Activated T-cell treated with anti-CD3 and anti-CD28 coated beads, Interleukin-2, amount 50 U/mL, for 4 hours (primary cell): ENCODE results near the gene TNNC2. TPM values are rescaled to one million over a fixed set of nuclear protein-coding genes. Genes with fewer than 3 reads are reported as not detected.
"Not testable (repeated sequence)": the region's sequence is repeated elsewhere in the genome, so short reads cannot be mapped to it uniquely, and the experiment has no call there.

Experiments used
- ATAC-seq, 2 donors: fragments of 200-7000 bp; cut with Tn5 transposase; one replicate each; pipeline ENCODE4 v1.10.0; 2021
- DNase-seq: peaks from one replicate; pipeline ENCODE4 v3.0.0-alpha.2; 2020
- H3K27me3 Mint-ChIP-seq: one replicate; pipeline ENCODE4 v1.8.0; 2021; ENCODE audit warnings: low read depth, mixed read lengths
- H3K36me3 Mint-ChIP-seq: one replicate; pipeline ENCODE4 v1.8.0; 2022; ENCODE audit warnings: mixed read lengths; ENCODE audit not compliant: insufficient read depth
- H3K4me1 Mint-ChIP-seq: one replicate; pipeline ENCODE4 v1.8.0; 2021; ENCODE audit warnings: low read depth, mixed read lengths
- H3K4me3 Mint-ChIP-seq: one replicate; pipeline ENCODE4 v1.8.0; 2021; ENCODE audit warnings: mild to moderate bottlenecking, moderate library complexity, mixed read lengths
- H3K9me3 Mint-ChIP-seq: one replicate; pipeline ENCODE4 v1.8.0; 2021; ENCODE audit warnings: mixed read lengths
- total RNA-seq, 3 donors: library from RNA; stranded (reverse); gene quantifications; one replicate each; pipeline ENCODE4 v1.2.1, GENCODE V29; 2021

Gene TNNC2
- total RNA-seq, result not detected

GRCh38 chr20:45827030-45827652, at the start of gene TNNC2:
Gene TNNC2, minus strand, starts transcription at chr20:45827312. Its CDS starts 64 bp downstream, at chr20:45827248.
- Mint-ChIP-seq H3K4me1 (peaks cover 10% of the 10 kb centered on the region), H3K27me3 (peaks cover 20% of the 10 kb centered on the region), H3K36me3 (no peaks in the 10 kb centered on the region), H3K4me3 (no peak within 1 kb of the TSS), H3K9me3 (no peaks in the 10 kb centered on the region)
- DNase-seq, result no peak
- no peak for ATAC-seq

GRCh38 chr20:45874576-45874975, 47.5 kb upstream of the TNNC2 start:
- peaks cover 6% of the 10 kb centered on the region for H3K36me3 Mint-ChIP-seq
- H3K27me3 Mint-ChIP-seq, result no peaks in the 10 kb centered on the region
- no peaks in the 10 kb centered on the region for H3K9me3 Mint-ChIP-seq
- DNase-seq (no peak), ATAC-seq (no peak)
- no peak overlapping the region for H3K4me3 Mint-ChIP-seq
- H3K4me1 Mint-ChIP-seq, result no peaks in the 10 kb centered on the region

- ATAC-seq, H3K4me1 Mint-ChIP-seq, DNase-seq, H3K4me3 Mint-ChIP-seq, H3K36me3 Mint-ChIP-seq, H3K9me3 Mint-ChIP-seq, H3K27me3 Mint-ChIP-seq: not testable (repeated sequence)
These were observed 47.0 kb upstream of the TNNC2 start for GRCh38 chr20:45874104-45874481.

- ATAC-seq, result no peak
- no peak for DNase-seq
- Mint-ChIP-seq H3K36me3 (peaks cover 6% of the 10 kb centered on the region), H3K4me3 (no peak overlapping the region), H3K27me3 (no peaks in the 10 kb centered on the region), H3K9me3 (no peaks in the 10 kb centered on the region), H3K4me1 (no peaks in the 10 kb centered on the region)
These were observed 46.4 kb upstream of the TNNC2 start for GRCh38 chr20:45873409-45874103.

- H3K4me1 Mint-ChIP-seq, result no peaks in the 10 kb centered on the region
- H3K27me3 Mint-ChIP-seq, result no peaks in the 10 kb centered on the region
- H3K9me3 Mint-ChIP-seq, result no peaks in the 10 kb centered on the region
- peaks cover 6% of the 10 kb centered on the region for H3K36me3 Mint-ChIP-seq
- H3K4me3 Mint-ChIP-seq, result no peak overlapping the region
- no peak for DNase-seq
- no peak for ATAC-seq
These were observed 45.5 kb upstream of the TNNC2 start for GRCh38 chr20:45872626-45873025.

GRCh38 chr20:45867819-45868176, 40.7 kb upstream of the TNNC2 start:
- no peak overlapping the region for H3K4me3 Mint-ChIP-seq
- H3K4me1 Mint-ChIP-seq, result no peaks in the 10 kb centered on the region
- DNase-seq, result no peak
- H3K9me3 Mint-ChIP-seq, result no peaks in the 10 kb centered on the region
- peaks cover 2% of the 10 kb centered on the region for H3K36me3 Mint-ChIP-seq
- H3K27me3 Mint-ChIP-seq, result no peaks in the 10 kb centered on the region
- no peak for ATAC-seq

- Mint-ChIP-seq H3K4me3 (no peak overlapping the region), H3K4me1 (no peaks in the 10 kb centered on the region), H3K27me3 (no peaks in the 10 kb centered on the region), H3K9me3 (no peaks in the 10 kb centered on the region), H3K36me3 (peaks cover under 1% of the 10 kb centered on the region)
- no peak for DNase-seq
- ATAC-seq, result no peak
These were observed 40.2 kb upstream of the TNNC2 start for GRCh38 chr20:45867136-45867818.

GRCh38 chr20:45866454-45866853, 39.3 kb upstream of the TNNC2 start:
- H3K9me3 Mint-ChIP-seq, result no peaks in the 10 kb centered on the region

GRCh38 chr20:45863543-45864470, 36.7 kb upstream of the TNNC2 start:
- no peaks in the 10 kb centered on the region for H3K27me3 Mint-ChIP-seq
- no peak overlapping the region for H3K4me3 Mint-ChIP-seq
- no peaks in the 10 kb centered on the region for H3K9me3 Mint-ChIP-seq
- DNase-seq (no peak), ATAC-seq (no peak)
- peaks cover 8% of the 10 kb centered on the region for H3K4me1 Mint-ChIP-seq
- H3K36me3 Mint-ChIP-seq, result peaks cover 7% of the 10 kb centered on the region

More at GRCh38 chr20:45866454-45866853, 39.3 kb upstream of the TNNC2 start:
- Mint-ChIP-seq H3K4me3 (no peak overlapping the region), H3K36me3 (no peaks in the 10 kb centered on the region), H3K4me1 (no peaks in the 10 kb centered on the region), H3K27me3 (no peaks in the 10 kb centered on the region)
- no peak for ATAC-seq
- DNase-seq, result no peak

- H3K9me3 Mint-ChIP-seq, result no peaks in the 10 kb centered on the region
- H3K27me3 Mint-ChIP-seq, result no peaks in the 10 kb centered on the region
These were observed 34.3 kb upstream of the TNNC2 start for GRCh38 chr20:45861221-45862075.

GRCh38 chr20:45860560-45861220, 33.6 kb upstream of the TNNC2 start:
- no peak for ATAC-seq
- Mint-ChIP-seq H3K4me3 (no peak overlapping the region), H3K4me1 (peaks cover 28% of the 10 kb centered on the region), H3K9me3 (no peaks in the 10 kb centered on the region), H3K27me3 (no peaks in the 10 kb centered on the region), H3K36me3 (peaks cover 7% of the 10 kb centered on the region)
- DNase-seq, result no peak

More at GRCh38 chr20:45861221-45862075, 34.3 kb upstream of the TNNC2 start:
- DNase-seq (no peak), ATAC-seq (no peak)
- H3K36me3 Mint-ChIP-seq, result peaks cover 7% of the 10 kb centered on the region
- peaks cover 22% of the 10 kb centered on the region for H3K4me1 Mint-ChIP-seq
- H3K4me3 Mint-ChIP-seq, result no peak overlapping the region

GRCh38 chr20:45859916-45860315, 32.8 kb upstream of the TNNC2 start:
- DNase-seq (no peak), ATAC-seq (no peak)
- H3K36me3 Mint-ChIP-seq, result peaks cover 7% of the 10 kb centered on the region
- no peaks in the 10 kb centered on the region for H3K9me3 Mint-ChIP-seq
- peaks cover 35% of the 10 kb centered on the region for H3K4me1 Mint-ChIP-seq
- no peak overlapping the region for H3K4me3 Mint-ChIP-seq
- no peaks in the 10 kb centered on the region for H3K27me3 Mint-ChIP-seq

- ATAC-seq, result peak; percentile 27 to 29
These were observed 30.7 kb upstream of the TNNC2 start for GRCh38 chr20:45857882-45858216.

More at GRCh38 chr20:45857882-45858216, 30.7 kb upstream of the TNNC2 start:
- DNase-seq, result no peak
- Mint-ChIP-seq H3K9me3 (no peaks in the 10 kb centered on the region), H3K36me3 (peaks cover 13% of the 10 kb centered on the region), H3K4me1 (peaks cover 41% of the 10 kb centered on the region), H3K4me3 (peak overlapping the region; percentile 95), H3K27me3 (no peaks in the 10 kb centered on the region)
